Fibroblast of skin of left quadriceps (primary cell): Measurements from ENCODE around the gene GRIN2A.
A peak's percentile ranks its signal among the peaks of the same experiment; 100 is the strongest.

Experiments used
- DNase-seq, 2 experiments: peaks; one replicate each; pipeline ENCODE4 v3.0.0-alpha.2; 2013; ENCODE audit warnings: low read depth in 2 of 2

The GRIN2A gene

DNA sequence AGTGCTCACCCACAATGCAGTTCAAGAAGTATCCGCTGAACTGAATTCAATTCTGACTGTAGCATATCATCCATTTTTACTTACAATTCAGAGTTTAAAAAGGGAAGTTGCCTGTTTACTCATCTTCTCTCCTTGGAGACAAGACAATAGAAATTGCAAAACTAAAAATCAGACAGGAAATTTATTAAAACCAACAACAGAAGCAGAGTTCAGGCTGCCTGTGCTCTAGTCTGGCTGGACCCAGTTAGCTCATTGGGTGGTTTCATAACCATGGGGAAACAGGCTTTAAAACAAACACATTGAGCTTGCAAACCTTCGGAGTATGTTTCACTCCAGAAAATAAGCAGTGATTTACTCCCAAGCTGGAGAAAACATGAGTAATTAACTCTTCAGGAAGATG is 321.4 kb downstream of the GRIN2A start:
- DNase-seq: no peak

DNA sequence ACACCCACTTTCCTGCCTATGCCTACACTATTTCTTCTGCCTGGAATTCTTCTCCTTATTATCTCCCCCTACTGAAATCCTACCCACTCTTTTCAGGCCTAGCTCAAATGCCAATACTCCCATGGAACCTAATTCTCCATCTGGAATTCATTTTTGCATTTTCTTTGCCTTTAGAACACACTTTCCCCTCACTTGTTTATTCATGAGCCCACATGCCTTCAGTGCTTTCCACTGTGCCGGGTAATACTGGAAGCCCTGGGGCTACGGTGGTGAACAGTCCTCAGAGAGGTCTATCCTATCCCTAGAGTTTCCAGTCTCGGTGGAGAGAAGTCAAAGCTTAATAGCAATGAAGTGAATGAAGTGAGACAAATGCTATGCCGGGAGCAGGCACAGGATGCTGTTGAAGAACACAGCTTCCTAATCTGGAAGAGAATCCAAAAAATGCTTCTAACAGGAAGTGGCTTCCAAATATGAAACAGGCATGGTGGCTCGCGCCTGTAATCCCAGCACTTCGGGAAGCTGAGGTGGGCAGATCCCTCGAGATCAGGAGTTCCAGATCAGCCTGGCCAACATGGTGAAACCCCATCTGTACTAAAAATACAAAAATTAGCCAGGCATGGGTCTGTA is 322.4 kb downstream of the GRIN2A start:
- DNase-seq: peak in 1 of 2 experiments; percentile 46

DNA sequence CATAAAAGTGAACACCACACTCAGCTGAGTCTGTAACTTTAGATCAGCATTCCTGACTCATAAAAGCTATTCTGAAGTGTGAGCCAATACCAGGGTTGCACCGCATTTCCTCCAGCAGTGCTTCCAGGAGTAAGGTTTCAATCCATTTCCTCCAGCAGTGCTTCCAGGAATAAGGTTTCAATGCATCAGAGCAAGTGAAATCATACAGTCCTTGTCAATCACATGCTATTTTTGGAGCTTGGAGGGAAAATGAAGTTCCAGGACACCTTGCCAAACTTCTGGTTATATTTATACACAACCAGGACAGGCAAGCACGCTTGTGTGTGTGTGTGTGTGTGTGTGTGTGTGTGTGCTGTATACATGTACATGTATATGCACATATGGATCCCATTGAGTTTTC is 327.6 kb downstream of the GRIN2A start:
- peak; percentile 83 for DNase-seq

DNA sequence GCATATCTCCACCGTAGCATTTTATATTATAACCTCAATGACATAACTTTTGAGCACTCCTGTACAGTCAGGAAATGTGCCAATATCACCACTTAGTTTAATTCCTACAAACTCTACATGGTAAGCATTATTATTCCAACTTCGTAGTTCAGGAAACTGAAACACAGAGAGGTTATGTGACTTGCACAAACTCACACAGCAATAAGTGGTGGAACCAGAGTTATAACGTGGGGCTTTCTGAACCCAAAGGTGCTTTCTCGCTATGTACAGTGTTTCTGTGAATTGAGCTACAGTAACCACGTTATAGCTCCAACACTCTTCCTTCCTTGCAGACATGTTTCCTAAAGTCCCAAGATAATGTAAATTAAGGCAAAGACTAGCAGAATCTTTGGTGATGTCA is 330.2 kb downstream of the GRIN2A start:
- no peak for DNase-seq

DNA sequence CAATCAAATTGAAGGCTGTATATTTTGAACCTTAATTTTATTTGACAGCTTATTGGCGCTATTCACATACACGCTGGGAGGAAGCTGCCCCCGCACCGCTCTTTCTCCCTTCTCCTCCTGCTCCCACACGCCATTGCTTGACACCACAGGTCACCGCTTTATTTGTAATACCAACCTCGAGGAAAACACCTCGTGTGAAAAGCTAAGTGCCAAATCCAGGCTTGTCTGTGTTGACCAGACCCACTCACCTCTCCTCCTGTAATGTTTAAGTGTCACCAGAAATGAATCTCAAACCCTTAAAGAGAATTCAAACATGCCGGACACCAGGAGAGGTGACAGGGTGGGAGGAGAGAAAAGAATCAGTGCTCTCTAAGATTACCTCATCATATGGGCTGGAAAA is 331.4 kb downstream of the GRIN2A start:
- no peak for DNase-seq

DNA sequence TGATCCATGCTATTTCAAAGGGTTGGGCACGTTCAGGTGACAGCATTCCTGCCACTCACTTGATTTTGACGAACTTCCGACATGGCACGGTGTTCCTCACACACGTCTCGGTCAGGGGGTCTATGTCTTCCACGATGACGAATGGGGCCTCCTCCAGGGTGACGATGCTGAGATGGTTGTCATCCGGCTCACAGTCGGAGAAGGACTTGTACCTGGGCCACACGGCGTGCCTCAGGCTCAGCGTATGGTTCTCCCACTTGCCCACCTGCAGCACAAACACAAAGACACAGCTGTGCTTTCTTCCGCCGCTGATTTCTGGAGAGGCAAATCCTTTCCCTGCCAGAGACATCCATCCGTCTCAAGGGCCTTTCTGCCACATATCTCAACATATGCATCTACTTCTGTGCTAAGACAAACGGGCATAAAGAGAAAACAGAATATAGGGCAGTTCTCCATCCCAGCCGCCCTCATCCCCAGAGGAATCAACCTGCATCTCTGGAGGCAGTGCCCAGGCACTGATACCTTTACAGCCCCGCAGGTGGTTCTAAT is 332.5 kb downstream of the GRIN2A start:
- no peak for DNase-seq

DNA sequence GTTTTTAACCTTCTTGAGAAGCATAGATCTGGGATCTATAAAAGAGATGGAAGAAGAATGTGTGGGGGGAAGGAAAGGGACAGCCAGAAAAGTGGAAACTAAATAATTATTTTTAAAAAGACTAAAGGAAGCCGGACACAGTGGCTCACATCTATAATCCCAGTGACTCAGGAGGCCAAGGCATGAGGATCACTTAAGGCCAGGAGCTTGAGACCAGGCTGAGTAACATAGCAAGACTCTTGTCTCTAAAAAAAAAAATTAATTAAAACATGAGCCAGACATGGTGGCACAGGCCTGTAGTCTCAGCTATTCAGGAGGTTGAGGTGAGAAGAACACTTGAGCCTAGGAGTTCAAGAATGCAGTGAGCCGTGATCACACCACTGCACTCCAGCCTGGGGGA is 335.1 kb downstream of the GRIN2A start:
- no peak for DNase-seq

DNA sequence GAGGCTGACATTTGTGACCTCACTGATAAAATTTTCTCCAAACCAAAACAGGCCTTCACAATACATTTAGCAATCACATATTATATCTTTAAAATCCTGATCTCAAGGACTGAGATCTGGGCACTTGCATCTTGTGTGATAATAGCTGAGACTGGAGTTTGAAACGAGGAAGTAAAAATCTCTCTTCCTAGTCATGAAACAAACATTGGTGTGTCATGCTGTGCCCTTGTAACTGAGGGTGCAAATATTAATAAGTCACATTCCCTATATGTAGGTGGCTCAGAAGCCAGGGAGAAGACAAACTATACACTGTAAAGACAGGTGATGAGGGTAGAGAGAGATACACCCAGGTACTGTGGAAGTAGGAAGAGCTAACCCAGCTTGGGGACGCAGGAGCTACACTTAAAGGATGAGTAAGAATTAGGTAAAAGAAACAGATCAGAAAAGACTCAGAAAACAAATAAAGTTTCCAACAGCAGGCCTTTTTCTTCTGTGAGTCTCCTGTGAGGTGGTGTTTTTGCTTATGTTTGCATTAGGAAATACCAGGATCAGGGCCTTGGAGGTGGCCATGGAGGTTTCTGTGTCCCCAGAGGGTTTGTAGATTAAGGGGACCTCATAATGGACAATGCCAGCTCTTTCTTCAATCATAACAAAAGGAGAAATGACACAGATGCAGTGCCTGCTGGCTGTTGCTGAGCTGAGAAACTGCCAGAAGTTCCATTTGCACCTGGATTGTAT is 335.7 kb downstream of the GRIN2A start:
- no peak for DNase-seq

DNA sequence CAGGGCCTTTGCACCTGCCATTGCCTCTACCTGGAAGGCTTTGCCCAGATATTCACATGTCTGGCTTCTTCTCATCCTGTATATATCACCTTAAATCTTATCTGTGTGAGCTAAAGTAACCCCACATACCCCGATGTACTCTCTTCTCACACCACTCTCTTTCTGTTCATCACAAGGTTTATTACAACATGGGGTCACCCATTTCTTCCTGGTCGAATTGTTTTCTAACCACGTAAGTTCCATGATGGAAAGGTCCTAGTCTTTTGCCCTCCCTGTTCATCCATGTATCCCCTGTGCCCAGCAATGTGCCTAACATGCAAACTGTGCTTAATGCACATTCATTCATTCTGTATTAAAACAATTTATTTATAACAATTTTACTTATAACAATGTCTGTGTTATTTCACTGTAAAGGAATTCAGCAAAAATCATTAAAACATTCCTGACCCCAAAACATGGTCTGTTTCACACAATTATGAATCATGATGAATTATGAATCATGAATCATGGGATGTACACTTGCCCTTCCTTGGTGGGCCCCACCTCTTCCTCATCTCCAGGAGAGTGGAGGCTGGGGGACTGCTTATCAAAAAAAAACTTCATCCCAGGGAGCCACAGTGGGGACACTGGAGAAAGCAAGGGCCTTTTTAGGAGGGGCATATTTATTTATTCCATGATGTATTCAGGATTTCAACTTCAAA is 336.4 kb downstream of the GRIN2A start:
- peak in 1 of 2 experiments; percentile 38 for DNase-seq

DNA sequence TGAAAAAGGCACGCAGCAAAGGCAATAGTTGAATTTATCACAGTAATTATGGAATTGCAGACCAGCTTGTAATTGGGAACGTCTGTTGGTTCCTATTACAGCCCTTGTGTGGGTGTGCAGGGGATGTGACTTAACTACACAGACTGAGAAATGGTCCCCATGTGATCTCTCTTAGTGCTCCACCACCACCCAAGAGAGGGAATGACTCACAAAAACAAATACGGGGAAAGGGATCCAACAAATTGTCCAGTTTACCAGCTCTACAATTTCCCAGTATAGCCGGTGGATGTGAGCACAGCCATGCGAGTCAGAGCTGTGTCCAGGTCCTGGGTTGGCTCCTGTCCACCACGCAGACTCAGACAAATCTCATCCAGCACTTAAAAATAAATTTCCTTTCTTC is 337.9 kb downstream of the GRIN2A start:
- peak in 1 of 2 experiments; percentile 52 for DNase-seq

DNA sequence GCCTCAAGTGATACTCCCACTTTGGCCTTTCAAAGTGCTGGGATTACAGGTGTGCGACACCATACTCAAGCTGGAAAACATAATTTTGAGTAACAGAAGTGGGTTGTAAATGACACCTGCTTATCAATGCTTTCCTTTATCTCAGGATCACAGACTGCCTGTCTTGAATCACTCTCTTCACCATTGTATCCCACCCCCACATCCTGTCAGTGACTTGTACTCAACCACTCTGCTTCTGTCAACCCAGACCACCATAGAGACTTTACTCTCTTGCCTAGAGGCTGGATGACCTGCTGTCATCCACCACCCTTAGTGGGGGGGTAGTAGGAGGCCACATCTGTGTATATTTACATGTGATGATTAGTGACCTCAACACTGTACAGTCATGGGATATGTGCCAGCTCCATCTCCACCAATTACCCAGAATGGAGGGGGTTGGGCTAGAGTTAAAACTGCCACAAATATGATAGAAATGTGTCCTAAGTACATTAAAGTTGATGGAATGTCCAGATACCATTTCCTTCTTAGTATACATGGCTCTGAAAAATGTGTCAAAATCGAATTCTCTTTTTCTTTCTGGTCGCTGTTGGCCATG is 338.7 kb downstream of the GRIN2A start:
- DNase-seq: peak; percentile 59 to 62

DNA sequence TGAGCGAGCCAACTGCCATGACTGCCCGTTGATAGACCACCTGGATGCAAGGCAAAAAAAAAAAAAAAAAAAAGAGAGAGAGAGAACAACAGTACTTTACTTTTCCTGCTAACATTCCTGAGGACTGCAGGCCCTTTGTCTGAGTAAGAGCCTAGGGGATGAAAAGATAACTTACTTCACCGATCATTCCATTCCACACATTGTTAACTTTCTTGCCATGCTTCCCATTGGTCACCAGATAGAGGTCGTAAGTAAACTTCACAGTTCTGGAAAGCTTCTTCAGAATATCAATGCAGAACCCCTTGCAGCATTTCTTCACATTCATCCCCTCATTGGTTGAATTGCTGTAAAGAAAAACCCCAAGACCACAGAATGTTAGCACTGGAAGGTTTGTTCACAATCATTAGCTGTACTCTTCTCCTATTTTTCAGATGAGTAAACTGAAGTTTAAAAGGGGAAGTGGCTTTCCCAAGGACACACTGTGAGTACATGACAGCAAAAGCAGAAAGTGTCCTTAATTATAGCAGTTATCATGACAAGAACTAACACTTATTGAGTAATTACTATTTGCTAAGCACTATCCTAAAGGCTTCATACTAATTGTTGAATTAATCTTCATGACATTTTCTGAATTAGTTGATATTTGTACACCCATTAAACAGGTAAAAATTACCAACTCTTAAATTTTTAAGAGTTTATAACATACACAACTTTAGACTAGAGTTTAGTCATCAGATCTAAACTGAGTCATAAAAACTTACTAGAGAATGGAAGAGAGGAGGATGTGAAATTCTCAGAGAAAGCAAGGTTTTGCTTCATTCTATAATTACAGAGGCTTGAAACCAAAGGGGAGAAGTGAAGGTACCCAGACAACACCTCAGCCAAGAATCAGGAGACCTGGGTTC is 341.2 kb downstream of the GRIN2A start:
- no peak for DNase-seq

DNA sequence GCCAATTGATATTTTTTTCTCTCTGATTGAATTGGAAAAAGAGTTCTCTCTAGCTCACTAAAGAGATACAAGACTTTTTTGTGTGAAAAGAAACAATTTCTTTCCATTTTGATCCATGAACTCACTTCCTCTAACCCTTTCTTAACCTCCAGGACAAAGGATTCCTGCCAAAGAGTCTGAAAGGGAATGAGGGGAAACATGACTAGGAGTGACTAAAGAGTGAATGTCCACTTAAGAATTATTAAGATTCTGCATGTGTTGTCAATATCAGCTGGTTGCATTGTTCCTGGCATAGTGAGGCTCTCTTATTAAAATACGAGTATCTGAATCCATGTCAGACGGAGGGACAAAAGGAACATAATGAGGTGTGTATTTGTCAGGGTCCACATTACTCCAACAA is 344.7 kb downstream of the GRIN2A start:
- DNase-seq: no peak

DNA sequence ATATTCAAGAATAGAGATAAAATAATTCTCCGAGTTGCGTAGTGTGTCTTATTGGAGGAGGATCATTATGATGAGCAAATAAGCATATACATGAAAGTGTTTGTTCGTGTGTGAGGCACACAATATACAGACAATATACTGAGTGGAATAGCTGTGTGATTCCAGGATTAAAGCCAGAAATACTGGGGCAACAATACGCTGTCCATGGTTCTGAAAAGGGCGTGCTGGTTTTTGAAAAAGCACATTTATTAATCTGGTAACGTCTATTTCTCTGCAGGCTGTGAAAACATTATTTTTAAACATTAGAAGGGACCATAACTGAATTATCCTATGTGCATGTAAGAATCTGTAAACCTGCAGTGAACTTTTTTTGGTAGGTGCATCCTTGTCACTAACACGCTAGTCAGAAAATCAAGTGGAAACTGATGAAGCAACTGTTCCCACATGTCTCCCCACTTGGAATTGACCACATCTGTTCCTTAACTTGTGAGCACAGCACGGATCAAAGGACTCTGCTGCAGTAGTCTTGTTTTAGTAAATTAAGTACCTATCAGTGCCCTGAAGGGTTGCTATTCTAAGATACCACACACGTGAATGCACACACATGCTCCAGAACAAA is 346.0 kb downstream of the GRIN2A start:
- DNase-seq: peak in 1 of 2 experiments; percentile 30

DNA sequence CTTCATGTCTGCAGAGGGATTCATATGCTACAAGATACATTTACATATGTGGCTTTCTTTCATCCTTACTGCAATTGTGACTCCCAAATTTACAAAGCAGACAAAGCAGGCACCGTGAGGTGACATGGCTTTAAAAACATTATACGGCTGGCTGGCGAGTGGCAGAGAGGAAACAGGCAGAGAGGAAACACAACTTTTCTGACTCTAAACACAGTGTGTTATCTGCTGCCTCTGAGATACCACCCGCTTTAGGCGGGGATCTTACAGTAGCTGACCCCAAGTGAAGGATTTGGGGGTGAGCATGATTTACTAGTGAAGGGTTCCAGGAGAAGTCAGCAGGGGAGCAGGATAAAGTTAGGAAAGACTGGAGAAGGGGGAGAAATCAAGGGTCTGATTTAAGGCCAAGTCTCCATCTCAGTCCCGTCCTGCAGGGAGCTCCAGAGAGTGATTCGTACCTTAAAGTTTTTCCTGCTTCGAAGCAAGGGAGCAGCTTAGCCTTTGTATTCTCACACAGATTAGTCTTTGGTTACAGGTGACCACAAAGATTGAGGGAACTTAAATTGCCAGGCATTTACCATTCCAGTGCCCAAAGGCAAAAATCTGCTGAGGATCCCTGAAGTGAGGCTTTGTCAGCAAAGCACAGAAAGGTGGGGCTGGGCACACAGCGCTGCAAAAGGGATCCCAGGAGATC is 355.0 kb downstream of the GRIN2A start:
- DNase-seq: no peak

DNA sequence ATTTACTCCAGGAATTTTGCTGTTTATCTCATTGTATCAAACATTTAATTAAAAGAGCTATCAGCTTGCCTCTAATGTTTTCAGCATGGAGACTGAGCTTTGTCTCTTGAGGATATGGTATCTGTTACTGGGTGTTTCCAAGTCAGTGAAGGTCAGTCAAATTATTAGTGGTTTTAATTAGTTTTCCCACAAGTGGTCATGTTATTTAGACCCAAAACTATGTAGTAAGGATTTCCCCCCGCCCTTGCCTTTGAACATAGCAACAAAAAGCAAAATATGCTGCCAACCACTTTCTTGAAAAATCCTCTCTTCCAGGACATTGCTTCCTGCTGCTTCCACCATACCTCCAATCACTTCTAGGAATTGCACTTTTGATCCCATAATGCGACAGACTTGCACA is 355.6 kb downstream of the GRIN2A start:
- no peak for DNase-seq

DNA sequence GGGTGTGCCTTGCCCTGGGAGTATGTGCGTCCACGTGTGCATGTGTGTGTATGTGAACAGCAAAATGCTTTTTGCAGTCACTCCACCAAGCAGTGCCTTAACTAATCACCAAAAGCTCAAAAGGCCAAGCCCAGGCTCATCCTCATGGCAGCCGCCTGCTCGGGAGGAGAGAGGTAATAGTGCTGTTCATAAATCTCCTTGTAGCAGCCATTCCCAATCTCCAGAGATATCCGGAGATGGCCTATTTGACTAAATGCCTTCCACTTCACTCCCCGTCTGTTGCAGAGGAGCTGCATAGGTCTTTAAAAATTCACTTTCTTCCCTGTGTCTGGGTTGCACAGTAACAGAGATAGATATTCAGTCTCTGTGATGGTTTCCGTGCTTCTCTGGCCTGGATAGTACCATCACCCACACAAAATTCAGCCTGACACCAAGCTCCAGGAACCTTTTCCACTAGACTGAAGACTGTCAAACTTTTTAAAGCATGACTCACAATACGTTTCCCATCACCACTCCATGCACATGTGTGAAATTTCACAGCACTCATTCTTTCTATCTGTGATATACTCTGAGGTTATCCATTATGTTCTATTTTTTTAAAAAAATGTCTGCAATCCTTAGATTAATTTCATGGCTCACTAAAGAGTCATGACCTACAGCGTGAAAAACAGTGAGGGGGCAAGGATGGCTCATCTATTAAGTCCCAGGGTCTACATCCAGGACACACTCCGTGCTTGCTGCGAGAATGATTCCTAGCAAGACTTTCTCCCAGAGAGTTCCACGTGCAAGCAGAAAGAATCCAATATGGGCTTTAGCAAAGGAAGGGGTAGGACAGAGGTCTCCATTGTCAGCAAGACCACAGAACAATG is 357.8 kb downstream of the GRIN2A start:
- no peak for DNase-seq

DNA sequence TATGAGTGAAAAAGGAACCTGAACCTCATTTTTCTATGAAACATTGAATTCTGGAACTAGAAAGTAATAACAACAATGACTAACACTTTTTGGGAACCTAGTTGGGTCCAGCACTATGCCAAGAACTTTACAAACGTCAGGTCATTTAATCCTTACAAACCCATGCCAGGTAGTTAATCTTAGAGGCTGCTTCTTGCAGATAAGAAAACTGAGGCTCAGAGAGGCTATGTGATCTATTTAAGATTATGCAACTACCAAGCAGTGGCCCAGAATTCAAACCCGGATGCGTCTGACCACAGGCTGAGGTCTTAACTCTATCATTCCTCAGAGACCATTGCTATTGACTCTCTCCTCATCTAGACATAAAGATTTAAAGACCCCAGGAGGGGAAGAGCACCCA is 358.7 kb downstream of the GRIN2A start:
- no peak for DNase-seq

DNA sequence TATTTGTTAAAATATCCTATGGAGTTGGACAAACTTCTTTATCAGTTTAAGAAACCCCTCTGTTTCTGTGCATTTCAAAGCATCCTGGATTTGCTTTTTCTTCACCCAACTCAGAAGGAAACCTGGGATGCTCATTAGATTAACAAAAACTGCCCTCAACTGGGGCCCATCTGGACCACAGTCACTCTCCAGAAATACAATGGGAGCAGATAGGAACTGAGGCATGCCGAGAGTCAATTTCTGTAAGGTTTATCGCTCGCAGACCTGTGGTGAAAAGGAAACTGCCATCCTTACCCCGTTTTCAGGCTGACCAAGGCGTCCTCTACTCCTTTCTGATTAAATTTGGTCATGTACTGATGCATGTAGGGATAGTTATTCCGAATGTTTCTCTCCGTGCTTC is 360.3 kb downstream of the GRIN2A start:
- no peak for DNase-seq
